ENCODE measurements around the gene KIRREL3.

KIRREL3 gene

GRCh38 chr11:126732981-126733380 lies 267.6 kb downstream of the KIRREL3 start:
- no peak for DNase-seq

GRCh38 chr11:126731576-126732142 lies 268.9 kb downstream of the KIRREL3 start:
- DNase-seq = peak; percentile 20

GRCh38 chr11:126727381-126727780 lies 273.2 kb downstream of the KIRREL3 start:
- no peak for DNase-seq

GRCh38 chr11:126725521-126725920 lies 275.0 kb downstream of the KIRREL3 start:
- DNase-seq = no peak

GRCh38 chr11:126725043-126725442 lies 275.5 kb downstream of the KIRREL3 start:
- no peak for DNase-seq

- no peak for DNase-seq
Observed at GRCh38 chr11:126723665-126724045, 276.9 kb downstream of the KIRREL3 start.

GRCh38 chr11:126722956-126723664 lies 277.5 kb downstream of the KIRREL3 start:
- no peak for DNase-seq

- DNase-seq = no peak
Observed at GRCh38 chr11:126722006-126722736, 278.4 kb downstream of the KIRREL3 start.

- no peak for DNase-seq
Observed at GRCh38 chr11:126720539-126721235, 279.9 kb downstream of the KIRREL3 start.

GRCh38 chr11:126719740-126720139 lies 280.8 kb downstream of the KIRREL3 start:
- no peak for DNase-seq

GRCh38 chr11:126718276-126718675 lies 282.3 kb downstream of the KIRREL3 start:
- no peak for DNase-seq

GRCh38 chr11:126716456-126717083 lies 284.0 kb downstream of the KIRREL3 start:
- peak; percentile 73 for DNase-seq

GRCh38 chr11:126713806-126714205 lies 286.8 kb downstream of the KIRREL3 start:
- no peak for DNase-seq

GRCh38 chr11:126711977-126712625 lies 288.5 kb downstream of the KIRREL3 start:
- peak; percentile 79 for DNase-seq

GRCh38 chr11:126710804-126711399 lies 289.7 kb downstream of the KIRREL3 start:
- DNase-seq = no peak

GRCh38 chr11:126707498-126707897 lies 293.1 kb downstream of the KIRREL3 start:
- no peak for DNase-seq

GRCh38 chr11:126704096-126704495 lies 296.5 kb downstream of the KIRREL3 start:
- no peak for DNase-seq

GRCh38 chr11:126703662-126704061 lies 296.9 kb downstream of the KIRREL3 start:
- no peak for DNase-seq

- DNase-seq = no peak
Observed at GRCh38 chr11:126702987-126703386, 297.6 kb downstream of the KIRREL3 start.

- no peak for DNase-seq
Observed at GRCh38 chr11:126702165-126702720, 298.3 kb downstream of the KIRREL3 start.

GRCh38 chr11:126701520-126701897 lies 299.1 kb downstream of the KIRREL3 start:
- DNase-seq = no peak

Data from hematopoietic multipotent progenitor cell treated with erythropoietin and hydrocortisone succinate and interleukin-3 and kit ligand, for 4 days (in vitro differentiated cells).